Activated CD4-positive, CD25-positive, alpha-beta regulatory T cell treated with anti-CD3 and anti-CD28 coated beads, Interleukin-2, amount 50 U/mL, for 16 hours (primary cell): ENCODE measurements around the gene SNX10.

ENCODE experiments used
- DNase-seq: peaks from one replicate; pipeline ENCODE4 v3.0.0-alpha.2; 2020; ENCODE audit warnings: low read depth, low spot score

SNX10 gene

DNA sequence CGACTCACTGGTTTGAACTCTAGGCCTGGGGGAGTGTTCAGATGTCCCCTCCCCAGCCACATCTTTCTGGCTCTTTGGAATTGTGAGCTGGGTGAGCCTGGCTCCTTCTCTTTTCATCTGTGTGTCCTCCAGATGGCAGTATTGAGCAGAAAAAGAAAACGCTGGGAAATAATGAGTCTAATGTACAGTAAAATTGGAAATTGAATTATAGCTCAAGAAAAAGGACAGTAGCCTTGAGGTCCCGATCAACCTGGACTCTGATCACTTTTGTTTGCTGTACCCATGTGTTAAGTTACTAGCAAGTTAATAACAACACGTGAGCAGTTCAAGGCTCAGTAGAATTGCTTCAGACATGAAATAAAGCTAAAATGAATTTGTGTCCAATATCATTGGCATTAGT is 77.9 kb downstream of the SNX10 start:
- no peak for DNase-seq

DNA sequence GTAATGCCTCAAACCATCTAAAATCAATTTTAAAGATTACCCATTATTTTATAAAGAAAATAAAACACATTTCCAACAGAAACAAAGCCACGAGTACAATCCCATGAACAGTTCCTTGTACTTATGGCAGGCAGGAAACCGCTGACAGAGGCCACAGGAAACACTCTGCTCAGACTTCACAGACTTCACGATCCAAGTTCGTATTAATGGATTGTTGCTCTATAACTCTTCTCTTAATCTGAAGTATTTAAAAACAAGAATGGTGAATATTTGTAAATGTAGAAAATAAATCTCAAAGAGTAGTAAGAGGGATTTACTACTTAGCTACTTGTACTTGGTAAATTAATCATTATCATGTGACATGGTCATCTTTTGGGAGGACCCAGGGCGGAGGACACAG is 78.3 kb downstream of the SNX10 start:
- DNase-seq = no peak

DNA sequence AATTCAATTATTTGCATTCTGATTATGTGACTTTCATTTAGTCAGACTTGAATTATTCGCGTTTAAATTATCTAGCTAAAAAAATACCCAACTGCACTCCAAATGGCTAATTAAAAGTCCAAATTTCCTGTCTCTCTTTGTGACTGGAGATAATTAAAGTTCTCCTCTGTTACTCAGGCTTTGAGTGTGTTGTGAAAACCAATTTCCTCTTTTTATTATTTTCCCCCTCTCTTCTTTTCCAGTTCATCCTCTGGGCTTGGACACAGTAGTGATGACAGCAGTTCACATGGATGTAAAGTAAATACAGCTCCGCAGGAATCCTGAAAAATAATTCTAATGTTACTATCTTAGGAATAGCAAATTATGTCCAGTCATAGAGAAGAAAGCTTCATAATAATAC is 80.6 kb downstream of the SNX10 start:
- DNase-seq = no peak

DNA sequence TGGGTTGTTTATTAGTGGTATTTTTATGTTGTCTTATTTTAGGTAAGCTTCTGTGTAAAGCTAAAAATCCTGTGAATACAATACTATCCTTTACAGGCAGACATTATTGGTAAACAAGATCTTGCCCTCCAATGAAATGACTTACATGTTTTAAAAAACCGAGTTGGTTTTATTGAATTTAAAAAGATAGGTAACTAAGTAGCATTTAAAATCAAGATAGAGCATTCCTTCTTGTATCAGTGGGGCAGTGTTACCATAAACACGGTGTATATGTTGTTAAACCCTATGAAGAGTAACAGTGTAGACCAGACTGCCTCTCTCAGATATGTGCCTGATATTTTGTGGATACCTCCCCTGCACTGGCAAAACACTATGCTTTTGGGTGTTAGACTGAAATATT is 81.0 kb downstream of the SNX10 start:
- no peak for DNase-seq

DNA sequence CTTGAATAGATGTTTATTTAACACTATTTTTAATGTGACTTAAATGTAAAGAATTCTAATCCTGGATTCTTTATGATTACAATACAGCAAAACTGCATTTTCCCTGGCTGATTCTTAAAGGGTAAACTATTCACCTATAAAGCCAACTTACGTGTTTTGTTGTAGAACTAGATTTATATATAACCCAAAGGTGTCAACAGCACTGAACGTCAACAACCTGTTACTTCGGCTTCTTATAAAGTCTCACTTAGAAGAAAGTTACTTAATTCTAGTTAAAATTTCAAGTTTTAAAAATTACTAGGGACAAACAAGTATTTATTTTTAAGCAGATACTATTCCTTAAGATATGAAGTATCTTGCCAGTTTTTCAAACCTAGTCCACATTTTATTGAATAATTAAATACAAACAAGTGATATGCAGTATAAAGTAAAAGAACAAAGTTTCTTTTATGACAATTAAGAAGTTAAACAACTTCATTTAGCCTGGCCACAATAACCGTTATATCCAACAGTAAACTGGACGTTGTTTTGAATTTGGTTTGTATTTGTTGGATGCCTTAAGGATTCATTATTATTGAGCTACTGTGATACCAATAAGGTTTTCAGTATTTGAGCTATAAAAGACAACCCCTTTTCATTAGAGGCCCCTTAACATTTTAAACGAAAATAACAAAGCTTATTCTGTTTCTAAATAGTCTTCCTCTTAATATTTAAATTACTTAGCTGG is 83.1 kb downstream of the SNX10 start:
- DNase-seq = no peak

DNA sequence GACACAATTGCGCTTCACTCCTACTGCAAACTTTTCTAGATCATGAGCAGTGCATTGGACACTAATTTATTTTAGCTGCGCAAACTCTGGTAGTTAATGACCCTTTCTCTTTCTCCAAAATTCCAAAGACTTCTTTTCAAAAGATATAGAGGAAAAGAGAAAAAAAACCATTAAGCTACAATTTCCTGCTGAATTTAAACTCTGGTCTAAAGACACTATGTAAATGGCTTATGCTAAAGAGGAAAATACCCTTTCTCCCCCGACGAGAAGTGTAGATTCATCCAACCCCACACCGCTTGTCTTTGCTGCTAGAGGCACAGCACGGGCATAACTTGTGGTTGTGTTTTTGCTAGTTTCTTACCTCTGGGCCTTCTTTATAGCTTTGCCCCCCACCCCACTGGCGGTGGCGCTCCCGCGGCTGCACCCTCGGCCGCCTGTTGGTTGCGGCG is 84.1 kb downstream of the SNX10 start:
- DNase-seq = no peak

DNA sequence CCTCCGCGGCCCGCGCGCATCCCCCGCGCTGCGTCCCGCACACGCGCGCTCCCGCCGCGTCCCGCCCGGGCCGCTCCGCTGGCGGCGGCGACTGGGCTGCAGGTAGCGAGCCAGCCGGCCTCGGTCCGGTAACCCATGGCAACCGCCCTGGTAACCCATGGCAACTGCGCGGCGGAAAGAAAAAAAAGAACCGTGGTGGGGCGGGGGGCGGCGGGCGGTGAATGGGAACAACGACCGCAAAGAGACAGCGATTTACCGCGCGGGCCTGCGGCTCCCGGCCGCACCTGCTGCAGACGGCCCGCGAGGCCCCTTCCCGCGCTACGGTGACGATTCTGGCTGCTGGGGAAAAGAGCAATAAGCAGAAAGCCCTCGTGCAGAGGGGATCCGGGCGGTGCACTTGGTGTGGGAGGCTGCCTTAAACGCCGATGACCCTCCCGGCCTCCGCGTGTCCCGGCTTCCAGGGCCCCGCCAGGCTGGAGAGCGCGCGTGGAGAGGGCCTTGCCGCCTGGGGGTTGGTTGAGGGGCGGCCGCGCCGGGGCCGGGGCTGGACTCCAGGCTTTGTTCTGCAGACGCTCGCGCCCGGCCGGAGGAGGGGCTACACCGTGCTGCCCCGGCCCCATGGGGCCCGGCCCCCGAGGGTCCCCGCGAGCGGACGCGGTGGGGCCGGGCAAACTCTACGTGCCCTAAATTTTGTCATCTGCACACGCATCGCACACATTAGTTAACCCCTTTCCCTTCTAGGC is 84.7 kb downstream of the SNX10 start:
- no peak for DNase-seq

DNA sequence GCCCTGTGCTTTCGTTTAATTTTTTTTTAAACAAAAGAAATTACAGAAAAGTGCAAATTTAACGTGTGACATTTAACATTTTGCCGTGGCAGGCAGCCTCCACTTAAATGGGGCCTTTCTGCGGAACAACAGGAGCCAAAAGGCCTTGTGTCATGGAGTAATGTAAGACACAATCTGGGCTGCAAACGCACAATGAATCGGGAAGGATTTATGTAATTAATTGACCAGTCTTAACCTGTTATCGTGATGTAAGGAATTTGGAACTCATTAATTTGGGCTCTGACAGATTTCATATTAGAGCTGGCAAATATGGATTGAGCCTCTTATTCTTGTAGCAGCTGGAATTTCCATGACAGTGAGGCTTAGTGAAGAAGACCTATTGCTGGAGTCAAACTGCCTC is 86.4 kb downstream of the SNX10 start:
- no peak for DNase-seq

DNA sequence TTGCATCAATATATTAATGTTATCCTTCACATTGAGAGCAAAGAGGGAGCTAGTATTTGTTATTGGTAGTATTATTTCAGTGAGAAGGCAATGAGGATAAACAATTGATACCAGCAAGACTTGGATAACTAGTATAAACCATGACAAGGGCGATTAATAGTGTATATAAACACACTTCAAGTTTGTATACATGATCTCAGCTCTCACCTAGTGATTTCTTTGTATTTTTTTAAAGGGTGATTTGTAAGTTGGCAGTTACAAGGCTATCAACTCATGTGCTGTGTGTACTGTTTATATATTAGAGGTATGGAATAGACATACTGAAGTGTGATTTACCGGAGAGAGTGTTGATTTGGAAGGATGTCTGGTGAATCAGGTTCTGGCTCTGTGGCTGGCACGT is 88.0 kb downstream of the SNX10 start:
- no peak for DNase-seq

DNA sequence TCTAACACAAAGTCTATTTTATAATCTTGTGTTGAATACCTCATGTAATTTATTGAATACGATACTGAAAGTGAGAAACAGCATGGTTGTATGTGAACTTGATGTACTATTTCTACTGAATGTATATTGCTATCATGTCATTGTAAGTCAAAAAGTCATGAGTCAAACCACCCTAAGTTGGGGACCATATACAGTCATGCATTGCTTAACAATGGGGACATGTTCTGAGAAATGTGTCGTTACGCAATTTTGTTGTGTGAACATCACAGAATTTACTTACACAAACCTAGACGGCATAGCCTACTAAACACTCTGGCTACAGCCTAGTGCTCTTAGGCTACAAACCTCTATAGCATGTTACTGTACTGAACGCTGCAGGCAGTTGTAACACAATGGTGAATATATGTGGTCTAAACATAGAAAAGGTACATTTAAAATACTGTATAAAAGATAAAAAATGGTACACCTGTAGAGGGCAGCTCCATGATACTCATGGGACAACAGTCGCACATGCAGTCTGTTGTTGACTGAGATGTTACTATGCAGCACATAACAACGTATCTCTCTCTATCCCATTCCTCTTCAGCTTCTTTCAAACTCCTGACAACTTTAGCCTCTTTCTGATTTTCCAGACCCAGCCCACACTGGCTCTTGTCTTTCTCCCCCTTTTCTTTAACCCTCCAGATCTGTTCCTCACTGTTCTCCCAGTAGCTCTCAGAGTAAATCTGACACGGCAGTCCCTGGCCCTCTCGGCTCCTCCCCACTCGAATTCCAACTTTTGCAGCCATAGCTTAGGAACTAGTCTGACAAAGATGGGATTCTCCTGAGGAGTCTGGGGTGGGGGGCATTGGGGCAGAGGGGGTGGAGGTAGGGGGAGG is 90.1 kb downstream of the SNX10 start:
- DNase-seq = no peak

DNA sequence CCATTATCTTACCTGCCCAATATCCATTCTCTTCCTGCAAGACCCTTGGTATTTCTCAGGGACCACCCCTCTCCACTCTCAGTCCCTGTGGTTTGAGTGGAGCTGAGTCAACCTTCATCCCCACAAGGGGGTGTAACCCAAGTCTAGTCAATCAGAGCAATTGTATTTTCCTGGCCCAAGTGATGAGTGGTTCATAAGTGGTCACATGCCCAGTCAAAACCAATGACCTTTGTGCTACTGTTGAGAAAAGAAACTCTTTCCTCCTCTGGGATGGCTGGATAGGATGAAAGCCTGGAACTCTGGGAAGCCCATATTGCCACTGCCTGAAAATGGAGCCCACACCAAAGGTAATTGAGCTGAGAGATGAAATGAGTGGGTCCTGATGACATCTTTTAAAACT is 93.6 kb downstream of the SNX10 start:
- no peak for DNase-seq

DNA sequence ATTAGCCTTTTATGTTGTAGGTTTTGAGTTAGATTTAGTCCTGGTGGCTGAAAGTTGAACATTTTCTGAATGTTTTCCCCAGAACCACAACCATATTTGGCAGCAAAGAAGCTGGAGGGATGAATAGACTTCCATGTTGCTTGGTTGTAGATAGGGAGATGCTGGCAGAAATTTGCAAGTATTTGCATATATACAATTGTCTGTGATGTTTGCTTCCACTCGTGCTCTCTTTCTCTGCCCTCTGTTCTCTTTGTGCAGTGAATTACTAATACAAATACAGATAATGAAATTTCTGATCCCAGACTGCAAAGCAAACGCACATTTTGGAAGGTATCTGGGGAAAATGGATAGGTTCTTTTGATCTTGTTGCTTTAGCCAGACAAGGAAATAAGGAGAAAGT is 96.1 kb downstream of the SNX10 start:
- DNase-seq = no peak

DNA sequence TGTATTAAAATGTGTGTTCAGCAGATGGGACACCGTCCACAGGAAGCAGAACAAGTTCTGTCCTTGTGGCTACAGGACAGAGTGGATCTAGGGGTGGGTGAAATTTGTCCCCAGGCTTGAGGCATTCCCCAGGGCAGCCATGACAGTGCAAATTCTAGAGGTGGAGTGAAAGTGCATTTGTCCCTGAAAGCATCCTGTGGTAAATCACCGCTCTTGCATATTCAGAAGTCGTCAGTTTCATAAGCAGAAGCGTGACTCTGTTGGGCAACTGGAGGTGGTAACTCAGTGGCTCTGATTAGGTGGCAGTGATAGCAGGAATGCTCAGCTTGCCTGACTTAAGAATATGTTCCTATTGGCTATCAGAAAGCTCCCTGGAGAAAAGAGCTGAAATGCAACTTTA is 96.6 kb downstream of the SNX10 start:
- no peak for DNase-seq

DNA sequence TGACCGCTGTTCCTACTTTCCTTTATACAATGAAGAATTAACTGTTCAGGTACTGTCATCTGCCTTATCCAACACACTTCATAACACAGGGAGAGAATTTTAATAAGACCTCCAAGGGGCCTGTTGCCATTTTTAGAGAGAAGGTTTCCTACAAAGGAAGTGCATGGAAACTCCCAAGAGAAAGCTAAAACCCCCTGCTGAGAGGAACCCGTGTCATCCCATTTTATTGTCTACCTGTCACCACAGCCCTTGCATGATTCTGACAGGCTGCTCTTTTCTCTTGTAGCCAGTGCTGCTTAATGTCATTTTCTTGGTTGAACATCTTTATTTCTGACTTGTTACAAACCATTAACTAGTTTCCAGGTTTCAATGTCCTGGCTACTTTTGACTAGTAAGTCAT is 98.4 kb downstream of the SNX10 start:
- no peak for DNase-seq

DNA sequence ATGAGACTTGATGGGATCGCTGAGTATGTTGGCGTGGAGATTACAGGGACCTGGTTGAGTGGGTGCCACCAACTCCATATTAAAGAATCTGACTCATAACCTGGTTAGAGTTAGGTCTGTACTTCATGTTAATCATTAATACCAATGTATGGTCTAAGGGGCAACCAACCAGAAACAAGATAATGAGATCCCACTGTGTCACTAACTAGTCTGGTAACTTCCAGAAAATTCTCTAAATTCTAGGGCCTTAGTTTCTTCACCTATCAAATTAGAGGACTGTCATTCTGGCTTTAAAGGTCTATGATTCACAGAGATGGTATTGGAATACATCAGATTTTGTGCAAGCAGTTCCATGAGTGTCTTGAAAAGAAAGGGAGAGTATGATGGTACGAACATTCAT is 102.2 kb downstream of the SNX10 start:
- no peak for DNase-seq

DNA sequence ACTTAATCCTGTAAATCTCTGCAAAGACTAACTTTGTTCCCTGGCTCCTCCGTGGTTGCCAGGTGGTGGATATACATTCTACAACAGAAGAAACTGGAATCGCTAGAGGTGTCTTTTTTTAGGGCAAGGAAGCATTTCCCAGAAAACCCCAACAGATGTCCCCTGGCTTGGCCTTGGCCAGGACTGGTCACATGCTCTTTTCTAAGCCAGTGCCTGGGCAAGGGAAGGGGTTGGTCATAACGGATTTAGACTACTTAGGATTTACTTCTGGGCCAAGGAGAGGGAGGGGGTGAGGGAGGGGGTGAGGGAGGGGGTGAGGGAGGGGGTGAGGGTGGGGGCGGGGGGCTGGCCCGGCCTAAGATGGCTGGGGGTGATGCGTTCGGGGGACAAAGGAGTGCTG is 105.7 kb downstream of the SNX10 start:
- DNase-seq = no peak

DNA sequence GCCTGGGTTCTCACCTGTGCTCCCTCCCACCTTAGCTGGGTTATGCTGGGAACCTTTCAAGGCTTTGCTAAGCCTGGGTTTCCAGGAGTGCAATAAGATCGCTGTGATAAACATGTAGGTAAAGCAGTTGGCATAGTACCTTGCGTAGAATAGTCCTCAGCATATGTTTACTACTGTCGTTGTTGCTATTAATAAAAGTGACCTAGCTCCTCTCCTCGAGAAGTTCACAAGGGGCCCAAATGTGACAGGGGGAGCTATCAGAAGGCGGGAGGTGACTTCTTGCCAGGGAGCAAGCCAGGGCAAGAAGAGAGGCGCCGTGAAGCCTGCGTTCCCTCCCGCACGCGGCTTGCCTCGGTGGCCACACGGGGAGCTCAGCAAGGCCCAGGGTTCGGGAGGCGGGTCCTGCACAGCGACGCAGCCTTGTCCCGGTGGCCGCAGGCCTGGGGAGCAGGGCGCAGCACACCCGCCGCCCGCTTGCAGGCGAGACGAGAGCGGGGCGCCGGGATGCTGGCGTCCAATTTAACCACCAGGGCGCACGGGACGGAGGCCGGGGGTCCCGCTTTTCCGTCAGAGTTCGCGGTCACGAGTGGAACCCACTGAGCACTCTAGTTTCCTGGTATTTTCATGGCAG is 106.2 kb downstream of the SNX10 start:
- DNase-seq = no peak

DNA sequence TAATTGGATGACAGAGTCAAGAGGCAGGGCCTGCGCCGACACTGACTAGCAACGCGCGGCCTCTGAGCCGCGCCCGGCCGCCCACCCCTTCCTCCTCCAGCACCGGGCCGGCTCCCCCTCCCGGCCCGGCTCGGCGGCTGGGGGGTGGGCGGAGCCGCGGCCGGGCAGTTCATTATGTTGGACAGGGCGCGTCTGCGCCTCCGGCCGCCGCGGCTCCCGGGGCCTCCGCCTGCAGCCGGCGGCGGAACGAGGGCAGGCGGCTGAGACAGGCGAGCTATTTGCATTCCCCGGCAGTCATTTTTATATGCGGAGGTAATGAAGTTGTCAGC is 106.7 kb downstream of the SNX10 start:
- DNase-seq = no peak

DNA sequence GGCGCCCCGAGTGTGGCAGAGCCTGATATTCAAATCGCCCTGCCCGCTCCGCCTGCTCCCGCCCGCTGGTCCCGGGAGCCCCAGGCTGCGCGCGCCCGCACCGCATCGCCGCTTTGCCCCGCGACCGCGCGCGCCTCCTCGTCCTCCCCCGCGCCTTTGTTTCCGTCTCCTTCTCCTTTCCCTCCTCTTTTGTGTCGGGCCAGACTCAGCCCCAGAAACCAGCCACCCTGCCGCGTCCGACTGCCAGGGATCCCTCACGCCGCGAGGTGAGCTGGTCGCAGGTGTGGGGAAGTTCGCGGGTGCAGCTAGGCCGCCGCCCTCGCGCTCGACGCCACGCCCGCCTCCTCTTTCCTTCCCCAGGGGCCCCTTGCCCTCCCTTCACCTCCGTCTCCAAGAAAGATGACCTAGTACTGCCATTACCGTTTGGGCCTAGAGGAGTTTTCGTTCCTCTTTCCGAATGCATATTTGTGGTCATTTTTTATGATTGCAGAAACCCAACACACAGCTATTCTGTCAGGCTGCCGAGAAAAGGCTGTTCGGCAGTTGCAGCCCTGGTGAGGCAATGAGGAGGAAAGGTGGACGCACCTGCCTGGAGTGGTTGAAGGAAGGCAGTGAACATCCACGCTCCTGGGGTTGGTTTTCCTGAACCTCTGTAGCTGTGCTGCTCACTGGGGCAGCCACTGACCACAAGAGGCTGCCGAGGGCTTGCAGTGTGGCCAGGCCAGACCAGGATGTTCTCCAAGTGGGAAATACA is 107.3 kb downstream of the SNX10 start:
- DNase-seq = no peak

DNA sequence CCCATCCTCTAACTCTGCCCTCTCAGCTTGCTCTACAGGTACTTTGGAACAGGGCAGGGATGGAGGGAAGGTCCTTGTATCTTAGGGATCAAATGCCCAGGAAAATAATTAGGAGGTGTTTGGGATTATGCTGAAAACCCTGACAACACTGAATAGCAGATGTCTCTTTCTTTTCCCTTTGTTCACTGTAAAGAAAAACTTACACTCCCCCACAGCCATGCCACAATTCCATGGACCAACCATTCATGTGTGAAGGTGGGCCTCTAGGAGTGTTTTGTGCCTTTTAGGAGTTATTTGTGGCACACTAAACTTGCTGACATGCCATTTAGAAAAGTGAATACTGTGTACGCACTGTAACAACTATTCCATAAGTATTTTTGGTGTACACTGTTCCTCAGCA is 108.1 kb downstream of the SNX10 start:
- no peak for DNase-seq

DNA sequence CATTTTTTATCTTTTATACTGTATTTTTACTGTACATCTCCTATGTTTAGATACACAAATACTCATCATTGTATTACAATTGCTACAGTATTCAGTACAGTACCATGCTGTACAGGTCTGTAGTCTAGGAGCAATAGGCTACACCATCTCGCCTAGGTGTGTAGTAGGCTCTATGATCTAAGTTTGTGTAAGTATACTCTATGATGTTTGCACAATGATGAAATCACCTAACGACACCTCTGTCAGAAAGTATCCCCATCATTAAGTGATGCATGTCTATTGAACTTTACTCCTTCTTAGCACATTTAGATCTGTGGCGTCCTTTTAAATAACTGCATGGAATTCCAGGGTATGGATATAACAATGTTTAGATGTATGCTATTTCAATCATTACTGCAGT is 112.0 kb downstream of the SNX10 start:
- DNase-seq = no peak
